PC-9 (cell line): ENCODE measurements around the gene AMOTL1. TPM values are rescaled to one million over a fixed set of nuclear protein-coding genes. Genes with fewer than 3 reads are reported as not detected.

ENCODE experiments used
- BruUV-seq: library from RNA; stranded (reverse); fragments of 400-500 nt; replicated peaks from 2 replicates; lab custom pipeline; 2021; lab: Mats Ljungman, UMichigan
- CTCF ChIA-PET: fragments of 300-600 bp; sonication (Branson Sonifier 250); formaldehyde crosslinking; loops from one replicate; lab custom pipeline; 2022; ENCODE audit warnings: antibody characterized with exemption; lab: Charles Lee
- POLR2A ChIA-PET: fragments of 300-600 bp; sonication (Branson Sonifier 250); formaldehyde crosslinking; loops from one replicate; lab custom pipeline; 2022; ENCODE audit warnings: antibody characterized with exemption; ENCODE audit not compliant: unreplicated experiment; lab: Charles Lee
- DNase-seq, 2 experiments: peaks; one replicate each; pipeline versions ENCODE4 v3.0.0 to v3.0.0-alpha.2; 2015 to 2022; ENCODE audit warnings: mixed read lengths in 1 of 2
- H2AFZ ChIP-seq: fragments of 200-600 bp; sonication (generic); 2 replicates; pipeline ENCODE4 v1.8.1; 2017; ENCODE audit warnings: antibody characterized with exemption
- H3F3A ChIP-seq: fragments of 200-600 bp; sonication (generic); 2 replicates; pipeline ENCODE4 v1.8.1; 2017; ENCODE audit warnings: antibody characterized with exemption, mild to moderate bottlenecking, low read depth; ENCODE audit not compliant: insufficient read depth
- H3K27ac ChIP-seq: fragments of 200-600 bp; sonication (generic); 2 replicates; pipeline ENCODE4 v1.6.1; 2016; ENCODE audit warnings: mixed run types
- H3K27me3 ChIP-seq: fragments of 200-600 bp; sonication (generic); 2 replicates; pipeline ENCODE4 v1.6.1; 2016; ENCODE audit warnings: low read depth, mixed run types; ENCODE audit not compliant: insufficient read depth
- H3K36me3 ChIP-seq: fragments of 200-600 bp; sonication (generic); 2 replicates; pipeline ENCODE4 v1.6.1; 2016; ENCODE audit warnings: low read depth, mixed run types
- H3K4me1 ChIP-seq: fragments of 200-600 bp; sonication (generic); replicated peaks from 2 replicates; pipeline ENCODE4 v1.6.1; 2016; ENCODE audit warnings: mixed run types; ENCODE audit not compliant: insufficient read depth
- H3K4me2 ChIP-seq: fragments of 200-600 bp; sonication (generic); 2 replicates; pipeline ENCODE4 v1.6.1; 2017; ENCODE audit warnings: mixed run types
- H3K4me3 ChIP-seq: fragments of 200-600 bp; sonication (generic); 2 replicates; pipeline ENCODE4 v1.6.1; 2016; ENCODE audit warnings: mixed run types
- H3K79me2 ChIP-seq: fragments of 200-600 bp; sonication (generic); 2 replicates; pipeline ENCODE4 v1.6.1; 2017; ENCODE audit warnings: low read depth, mixed run types
- H3K9me2 ChIP-seq: fragments of 200-600 bp; sonication (generic); 2 replicates; pipeline ENCODE4 v1.8.1; 2017; ENCODE audit warnings: mild to moderate bottlenecking; ENCODE audit not compliant: insufficient read depth
- H3K9me3 ChIP-seq: fragments of 200-600 bp; sonication (generic); 2 replicates; pipeline ENCODE4 v1.8.1; 2016; ENCODE audit warnings: low read depth; ENCODE audit not compliant: insufficient read depth
- H4K20me1 ChIP-seq: fragments of 200-600 bp; sonication (generic); 2 replicates; pipeline ENCODE4 v1.8.1; 2017; ENCODE audit not compliant: insufficient read depth
- CTCF ChIP-seq: fragments of 200-600 bp; sonication (generic); conservative IDR thresholded peaks from 2 replicates; pipeline ENCODE4 v1.6.1; 2017; ENCODE audit warnings: mixed run types, antibody characterized with exemption, mild to moderate bottlenecking, moderate library complexity
- EZH2 ChIP-seq: fragments of 200-600 bp; sonication (generic); IDR thresholded peaks from 2 replicates; pipeline ENCODE4 v1.8.0; 2017; ENCODE audit warnings: antibody characterized with exemption, low read depth
- intact Hi-C: fragments of 100-400 bp; cut with micrococcal nuclease; formaldehyde crosslinking; loops from one replicate; pipeline ENCODE4 v1.10.0; 2022; ENCODE audit not compliant: unreplicated experiment
- total RNA-seq: library from RNA; stranded (reverse); gene quantifications from 2 replicates; pipeline ENCODE4 v1.2.3, GENCODE V29; 2021

The AMOTL1 gene
- total RNA-seq, 1 experiment from 2014 or later, result 60.5 TPM

- H3F3A ChIP-seq, result peaks cover 27% of the 10 kb centered on the region
- H3K36me3 ChIP-seq, result no peaks in the 10 kb centered on the region; the same call in 1 of the 2 replicates
- no peak overlapping the region for H2AFZ ChIP-seq
- no peaks in the 10 kb centered on the region for H4K20me1 ChIP-seq
- no peaks in the 10 kb centered on the region for H3K9me3 ChIP-seq
- BruUV-seq, result no TSS peak
- ChIA-PET POLR2A (no interaction called here), CTCF (interaction anchor here (0.7 to 1.3 kb wide), 2 partner anchors 84 to 140 kb away, joined by 4 to 15 read pairs; no protein-coding TSS in a partner anchor)
- H3K27ac ChIP-seq, result no peak overlapping the region
- TF ChIP-seq CTCF, result no peak
- no peak for TF ChIP-seq EZH2
- H3K4me2 ChIP-seq, result no peak overlapping the region
- no peak overlapping the region for H3K4me3 ChIP-seq
- peaks cover 39% of the 10 kb centered on the region for H3K4me1 ChIP-seq
- intact Hi-C loops, result loop anchor here (1.0 to 10.0 kb wide), 2 partner anchors 140 to 212 kb away; partner anchors contain the start of genes CWC15 and KDM4D
- no peak for DNase-seq
- H3K79me2 ChIP-seq, result peaks cover 27% of the 10 kb centered on the region; the same call in 1 of the 2 replicates
- no peaks in the 10 kb centered on the region for H3K9me2 ChIP-seq
- H3K27me3 ChIP-seq, result no peaks in the 10 kb centered on the region
Measured at GRCh38 chr11:94762995-94763394, 5.2 kb upstream of the AMOTL1 start.

GRCh38 chr11:94766713-94767206 lies 1.4 kb upstream of the AMOTL1 start:
- Histone ChIP-seq H3K27me3 (no peaks in the 10 kb centered on the region), H4K20me1 (peaks cover 20% of the 10 kb centered on the region), H3F3A (peaks cover 41% of the 10 kb centered on the region), H3K4me3 (peak overlapping the region; percentile 95; the same call in 1 of the 2 replicates), H3K4me1 (peaks cover 52% of the 10 kb centered on the region), H3K9me3 (no peaks in the 10 kb centered on the region), H2AFZ (peak overlapping the region; percentile 30; the same call in 1 of the 2 replicates), H3K9me2 (no peaks in the 10 kb centered on the region), H3K4me2 (peak overlapping the region; percentile 92), H3K27ac (peak overlapping the region; percentile 90), H3K79me2 (peaks cover 58% of the 10 kb centered on the region), H3K36me3 (no peaks in the 10 kb centered on the region)
- no peak for TF ChIP-seq EZH2
- TF ChIP-seq CTCF, result no peak
- POLR2A ChIA-PET, result interaction anchor here (0.7 to 1.0 kb wide), 2 partner anchors 28 to 29 kb away, joined by 3 to 7 read pairs; no protein-coding TSS in a partner anchor
- CTCF ChIA-PET, result interaction anchor here (1.1 kb wide), 1 partner anchor 26 kb away, joined by 3 read pairs; no protein-coding TSS in a partner anchor
- intact Hi-C loops, result loop anchor here (1.0 to 10.0 kb wide), 5 partner anchors 19 to 208 kb away; partner anchors contain the start of genes CWC15 and KDM4D
- peak; percentile 37 to 95 for DNase-seq
- BruUV-seq, result no TSS peak

- H3K27me3 ChIP-seq, result no peaks in the 10 kb centered on the region
- H3K79me2 ChIP-seq, result peaks cover 64% of the 10 kb centered on the region
- H3K9me2 ChIP-seq, result no peaks in the 10 kb centered on the region
- BruUV-seq, result TSS peak; percentile 57
- H3K4me3 ChIP-seq, result peak overlapping the region; percentile 95
- no peak for DNase-seq
- H3K4me1 ChIP-seq, result peaks cover 53% of the 10 kb centered on the region
- ChIA-PET CTCF (interaction anchor here (0.6 to 0.7 kb wide), 4 partner anchors 90 to 1509 kb away, joined by 3 to 9 read pairs (median 4); no protein-coding TSS in a partner anchor), POLR2A (interaction anchor here (0.9 to 1.0 kb wide), 2 partner anchors 20 to 28 kb away, joined by 3 to 4 read pairs; no protein-coding TSS in a partner anchor)
- TF ChIP-seq EZH2, result no peak
- no peak for TF ChIP-seq CTCF
- 0 out of 2 replicates have a peak, but pooled peaks cover 4% of the 10 kb centered on the region for H3K36me3 ChIP-seq
- H3F3A ChIP-seq, result peaks cover 46% of the 10 kb centered on the region
- intact Hi-C loops, result loop anchor here (1.0 to 10.0 kb wide), 5 partner anchors 20 to 208 kb away; partner anchors contain the start of genes CWC15 and KDM4D
- H2AFZ ChIP-seq, result peak overlapping the region; percentile 78
- peaks cover 25% of the 10 kb centered on the region for H4K20me1 ChIP-seq
- H3K27ac ChIP-seq, result peak overlapping the region; percentile 90
- H3K4me2 ChIP-seq, result peak overlapping the region; percentile 92
- H3K9me3 ChIP-seq, result no peaks in the 10 kb centered on the region
Measured at GRCh38 chr11:94767291-94767690, 865 bp upstream of the AMOTL1 start.
